Esophagus squamous epithelium (tissue), 5 donors: ENCODE measurements around the gene MAP3K7. TPM values are rescaled to one million over a fixed set of nuclear protein-coding genes. Genes with fewer than 3 reads are reported as not detected.

Experiments
- DNase-seq: peaks from one replicate; lab custom pipeline; 2025; lab: John Stamatoyannopoulos, UW
- H3K27ac ChIP-seq, 4 donors: fragments of 200-600 bp; sonication (generic); one replicate each; pipeline ENCODE4 v1.5.1; 2016 to 2019; ENCODE audit warnings: mild to moderate bottlenecking in 1 of 4
- H3K27me3 ChIP-seq, 4 donors: fragments of 200-600 bp; sonication (generic); 1 replicate in 3 of 4; 2 replicates in 1 of 4; pipeline versions ENCODE4 v1.5.1 to v1.6.0; 2017 to 2021; ENCODE audit warnings: antibody characterized with exemption in 1 of 4
- H3K36me3 ChIP-seq, 3 donors: fragments of 200-600 bp; sonication (generic); one replicate each; pipeline ENCODE4 v1.5.1; 2016 to 2019
- H3K4me1 ChIP-seq, 3 donors: fragments of 200-600 bp; sonication (generic); one replicate each; pipeline ENCODE4 v1.5.1; 2017 to 2019
- H3K4me3 ChIP-seq, 4 donors: fragments of 200-600 bp; sonication (generic); 1 replicate in 3 of 4; 2 replicates in 1 of 4; pipeline ENCODE4 v1.5.1; 2016 to 2019; ENCODE audit warnings: mild to moderate bottlenecking in 2 of 4, moderate library complexity in 1 of 4
- H3K9me3 ChIP-seq, 3 donors: fragments of 200-600 bp; sonication (generic); one replicate each; pipeline ENCODE4 v1.5.1; 2016 to 2019
- CTCF ChIP-seq, 6 experiments: fragments of 450-650 bp in 4 of 6; fragments of 200-600 bp in 2 of 6; sonication (generic) in 2 of 6; IDR thresholded peaks; one replicate each; pipeline ENCODE4 v1.5.1; 2016 to 2019; ENCODE audit warnings: antibody characterized with exemption in 6 of 6, mild to moderate bottlenecking in 4 of 6, moderate library complexity in 4 of 6
- POLR2A ChIP-seq, 4 donors: fragments of 450-650 bp; IDR thresholded peaks; one replicate each; pipeline ENCODE4 v1.6.1; 2017; ENCODE audit warnings: antibody characterized with exemption in 4 of 4, mild to moderate bottlenecking in 4 of 4, moderate library complexity in 3 of 4
- WGBS, 2 donors: methylation state at CpG; one replicate each; pipeline ENCODE4 v1.1.5; 2018; 5-methylcytosine and 5-hydroxymethylcytosine counted together
- intact Hi-C: fragments of 100-400 bp; cut with DNase I; formaldehyde crosslinking; loops from one replicate; pipeline ENCODE4 v1.15.0; 2022
- total RNA-seq, 4 donors: library from RNA; depleted of rRNA; stranded (reverse); fragments of >200 nt; gene quantifications; one replicate each; pipeline ENCODE4 v1.1.0, GENCODE V29; 2016
- donor health status: DM: yes; HTN: yes; CAD: no.

MAP3K7 gene
- total RNA-seq, 4 donors from 2014 or later: 10.0 to 24.0 (median 17.2) TPM

GRCh38 chr6:90463874-90464273 is 123.0 kb downstream of the MAP3K7 start:
- Histone ChIP-seq H3K9me3 (no peaks in the 10 kb centered on the region), H3K27ac (no peak overlapping the region), H3K4me1 (peaks cover 0 to 26% (median 0%) of the 10 kb centered on the region in 3 donors), H3K27me3 (no peaks in the 10 kb centered on the region), H3K36me3 (no peaks in the 10 kb centered on the region), H3K4me3 (no peak overlapping the region)
- no peak for DNase-seq
- WGBS, 2 donors: 82 to 84% methylated on average over 4 of the region's 4 CpGs
- TF ChIP-seq POLR2A (IDR thresholded peaks at IDR 0.05): no peak
- no peak for TF ChIP-seq CTCF (IDR thresholded peaks at IDR 0.05)
- intact Hi-C loops: loop anchor here (10.0 kb wide), 1 partner anchor 379 kb away; no protein-coding TSS in a partner anchor
